Lung microvascular endothelial cell (primary cell): ENCODE results near the gene BAK1. TPM values are rescaled to one million over a fixed set of nuclear protein-coding genes. Genes with fewer than 3 reads are reported as not detected.

Experiments
- DNase-seq, 2 donors: peaks; one replicate each; pipeline versions ENCODE4 v3.0.0 to v3.0.0-alpha.2; 2010; ENCODE audit warnings: low read depth in 2 of 2
- total RNA-seq: library from RNA; depleted of rRNA; stranded (reverse); fragments of >200 nt; gene quantifications from 2 replicates; pipeline ENCODE4 v1.2.1, GENCODE V29; 2014

BAK1 gene
- total RNA-seq, 1 donor from 2014 or later: 12.3 TPM

GRCh38 chr6:33609019-33609418 lies 28.9 kb upstream of the BAK1 start:
- DNase-seq: no peak

- peak; percentile 30 to 42 for DNase-seq
Measured at GRCh38 chr6:33607784-33608161, 27.7 kb upstream of the BAK1 start.

- DNase-seq: no peak
Measured at GRCh38 chr6:33607126-33607783, 27.2 kb upstream of the BAK1 start.

GRCh38 chr6:33606642-33607041 lies 26.6 kb upstream of the BAK1 start:
- DNase-seq: no peak

- DNase-seq: no peak
Measured at GRCh38 chr6:33604941-33605854, 25.1 kb upstream of the BAK1 start.

- no peak for DNase-seq
Measured at GRCh38 chr6:33602180-33602579, 22.1 kb upstream of the BAK1 start.

- no peak for DNase-seq
Measured at GRCh38 chr6:33600761-33601160, 20.7 kb upstream of the BAK1 start.

- DNase-seq: peak in 1 of 2 donors; percentile 58
Measured at GRCh38 chr6:33599413-33599938, 19.4 kb upstream of the BAK1 start.

GRCh38 chr6:33597551-33598322 lies 17.7 kb upstream of the BAK1 start:
- no peak for DNase-seq

GRCh38 chr6:33596894-33597293 lies 16.8 kb upstream of the BAK1 start:
- DNase-seq: peak in 1 of 2 donors; percentile 60

GRCh38 chr6:33595001-33595846 lies 15.1 kb upstream of the BAK1 start:
- no peak for DNase-seq

GRCh38 chr6:33593414-33593727 lies 13.3 kb upstream of the BAK1 start:
- no peak for DNase-seq

- DNase-seq: no peak
Measured at GRCh38 chr6:33592595-33593413, 12.7 kb upstream of the BAK1 start.

GRCh38 chr6:33592280-33592594 lies 12.2 kb upstream of the BAK1 start:
- no peak for DNase-seq

- no peak for DNase-seq
Measured at GRCh38 chr6:33591424-33592032, 11.5 kb upstream of the BAK1 start.

- peak in 1 of 2 donors; percentile 45 for DNase-seq
Measured at GRCh38 chr6:33590531-33591198, 10.6 kb upstream of the BAK1 start.

- peak; percentile 74 to 91 for DNase-seq
Measured at GRCh38 chr6:33589731-33590530, 9.9 kb upstream of the BAK1 start.

GRCh38 chr6:33589392-33589730 lies 9.3 kb upstream of the BAK1 start:
- DNase-seq: peak in 1 of 2 donors; percentile 52

GRCh38 chr6:33588894-33589293 lies 8.8 kb upstream of the BAK1 start:
- DNase-seq: no peak
